Retinal pigment epithelial cell (primary cell): ENCODE results near the gene FAM193A.

ENCODE experiments used
- DNase-seq: peaks from one replicate; pipeline ENCODE4 v3.0.0-alpha.2; 2010; ENCODE audit warnings: low read depth
- H3K4me3 ChIP-seq: 2 replicates; pipeline ENCODE4 v1.5.1; 2011; ENCODE audit warnings: mild to moderate bottlenecking, low read length, control low read depth, moderate library complexity
- CTCF ChIP-seq: conservative IDR thresholded peaks from 2 replicates; pipeline ENCODE4 v1.5.1; 2011; ENCODE audit warnings: low read depth, low read length, control low read depth, inconsistent platforms

The FAM193A gene

GRCh38 chr4:2642968-2643367 lies 106.5 kb downstream of the FAM193A start:
- H3K4me3 ChIP-seq: no peak overlapping the region
- no peak for TF ChIP-seq CTCF
- DNase-seq: no peak

- DNase-seq: no peak
- TF ChIP-seq CTCF: no peak
- H3K4me3 ChIP-seq: no peak overlapping the region
Observed at GRCh38 chr4:2643555-2643954, 107.1 kb downstream of the FAM193A start.

- TF ChIP-seq CTCF: no peak
Observed at GRCh38 chr4:2646396-2647149, 110.1 kb downstream of the FAM193A start.

GRCh38 chr4:2647403-2648158 lies 111.1 kb downstream of the FAM193A start:
- H3K4me3 ChIP-seq: no peak overlapping the region
- DNase-seq: no peak
- no peak for TF ChIP-seq CTCF

More at GRCh38 chr4:2646396-2647149, 110.1 kb downstream of the FAM193A start:
- DNase-seq: no peak
- H3K4me3 ChIP-seq: no peak overlapping the region

- no peak for DNase-seq
- no peak for TF ChIP-seq CTCF
Observed at GRCh38 chr4:2648159-2648814, 111.8 kb downstream of the FAM193A start.

GRCh38 chr4:2649604-2650114 lies 113.2 kb downstream of the FAM193A start:
- TF ChIP-seq CTCF: no peak
- DNase-seq: no peak
- no peak overlapping the region for H3K4me3 ChIP-seq

More at GRCh38 chr4:2648159-2648814, 111.8 kb downstream of the FAM193A start:
- no peak overlapping the region for H3K4me3 ChIP-seq
